Measurements from ENCODE around the gene GHR.

DNA sequence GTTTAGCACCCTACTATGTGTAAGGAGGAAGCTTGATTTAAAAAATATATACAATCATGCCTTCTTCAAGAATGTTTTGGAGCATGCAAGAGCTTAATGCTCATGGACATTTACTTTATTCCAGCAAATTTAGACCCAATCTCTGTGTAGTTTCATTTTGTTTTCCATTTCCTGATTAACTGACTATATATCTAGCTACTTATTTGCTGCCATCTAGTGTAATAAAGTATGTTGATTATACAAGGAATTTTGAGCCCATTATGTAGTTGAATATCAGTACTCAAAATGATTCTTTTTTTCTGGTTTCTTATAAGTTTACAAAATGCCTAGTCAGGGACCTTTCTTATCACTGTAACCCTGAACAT, 233.4 kb downstream of the GHR start:
- TF ChIP-seq, protein P1, sequence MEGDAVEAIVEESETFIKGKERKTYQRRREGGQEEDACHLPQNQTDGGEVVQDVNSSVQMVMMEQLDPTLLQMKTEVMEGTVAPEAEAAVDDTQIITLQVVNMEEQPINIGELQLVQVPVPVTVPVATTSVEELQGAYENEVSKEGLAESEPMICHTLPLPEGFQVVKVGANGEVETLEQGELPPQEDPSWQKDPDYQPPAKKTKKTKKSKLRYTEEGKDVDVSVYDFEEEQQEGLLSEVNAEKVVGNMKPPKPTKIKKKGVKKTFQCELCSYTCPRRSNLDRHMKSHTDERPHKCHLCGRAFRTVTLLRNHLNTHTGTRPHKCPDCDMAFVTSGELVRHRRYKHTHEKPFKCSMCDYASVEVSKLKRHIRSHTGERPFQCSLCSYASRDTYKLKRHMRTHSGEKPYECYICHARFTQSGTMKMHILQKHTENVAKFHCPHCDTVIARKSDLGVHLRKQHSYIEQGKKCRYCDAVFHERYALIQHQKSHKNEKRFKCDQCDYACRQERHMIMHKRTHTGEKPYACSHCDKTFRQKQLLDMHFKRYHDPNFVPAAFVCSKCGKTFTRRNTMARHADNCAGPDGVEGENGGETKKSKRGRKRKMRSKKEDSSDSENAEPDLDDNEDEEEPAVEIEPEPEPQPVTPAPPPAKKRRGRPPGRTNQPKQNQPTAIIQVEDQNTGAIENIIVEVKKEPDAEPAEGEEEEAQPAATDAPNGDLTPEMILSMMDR (IDR thresholded peaks at IDR 0.05) = no peak
- no peak for TF ChIP-seq POLR2A (IDR thresholded peaks at IDR 0.05)
